H1 (cell line): ENCODE results near the gene RCAN3.

ENCODE experiments used
- ATF2 ChIP-seq: IDR thresholded peaks from 2 replicates; pipeline ENCODE4 v1.6.1; 2012; ENCODE audit warnings: low read length, inconsistent platforms
- BACH1 ChIP-seq: IDR thresholded peaks from 2 replicates; pipeline ENCODE4 v1.6.1; 2012; ENCODE audit warnings: low read length, improper control_type of control experiment
- EP300 ChIP-seq, 2 experiments: IDR thresholded peaks; 1 replicate in 1 of 2; 2 replicates in 1 of 2; pipeline ENCODE4 v1.6.1; 2011 to 2012; ENCODE audit warnings: low read depth in 2 of 2, low read length in 2 of 2, mild to moderate bottlenecking in 2 of 2, borderline replicate concordance in 1 of 2, inconsistent platforms in 1 of 2, moderate library complexity in 1 of 2

- no peak for TF ChIP-seq EP300 (IDR thresholded peaks at IDR 0.05; ENCODE audit: borderline replicate concordance in 1 of 2, low read depth in 2 of 2, low read length in 2 of 2)
- TF ChIP-seq BACH1, result no peak
- TF ChIP-seq ATF2, result no peak
Measured at GRCh38 chr1:24567792-24568388, 65.3 kb downstream of the RCAN3 start.
